Gastrocnemius medialis (tissue), 4 donors: ENCODE measurements around the gene GRK7. TPM values are rescaled to one million over a fixed set of nuclear protein-coding genes. Genes with fewer than 3 reads are reported as not detected.
"Not testable (repeated sequence)": the region's sequence is repeated elsewhere in the genome, so short reads cannot be mapped to it uniquely, and the experiment has no call there.

Experiments
- ATAC-seq, 2 donors: fragments of 150-250 bp; one replicate each; pipeline ENCODE4 v1.9.1; 2016
- DNase-seq, 2 donors: peaks; one replicate each; pipeline ENCODE4 v3.0.0-alpha.2; 2019
- H3K27ac ChIP-seq, 4 donors: fragments of 200-600 bp; sonication (generic); 1 replicate in 1 of 4; 2 replicates in 3 of 4; pipeline ENCODE4 v1.5.1; 2016 to 2018; ENCODE audit warnings: mild to moderate bottlenecking in 2 of 4, moderate library complexity in 1 of 4
- H3K27me3 ChIP-seq, 3 donors: fragments of 200-600 bp; sonication (generic) in 2 of 3; 1 replicate in 1 of 3; 2 replicates in 2 of 3; pipeline versions ENCODE4 v1.5.1 to v1.6.0; 2016 to 2019; ENCODE audit warnings: mild to moderate bottlenecking in 1 of 3, moderate library complexity in 1 of 3
- H3K36me3 ChIP-seq, 2 donors: fragments of 200-600 bp; sonication (generic) in 1 of 2; one replicate each; pipeline ENCODE4 v1.5.1; 2017 to 2018
- H3K4me1 ChIP-seq, 2 donors: fragments of 200-600 bp; sonication (generic) in 1 of 2; one replicate each; pipeline ENCODE4 v1.5.1; 2016 to 2017; ENCODE audit warnings: mild to moderate bottlenecking in 2 of 2
- H3K4me3 ChIP-seq, 4 donors: fragments of 200-600 bp; sonication (generic) in 3 of 4; 1 replicate in 1 of 4; 2 replicates in 3 of 4; pipeline ENCODE4 v1.5.1; 2016 to 2019; ENCODE audit warnings: mild to moderate bottlenecking in 2 of 4
- H3K9me3 ChIP-seq, 3 donors: fragments of 200-600 bp; sonication (generic) in 2 of 3; 1 replicate in 1 of 3; 2 replicates in 2 of 3; pipeline ENCODE4 v1.5.1; 2016 to 2019
- POLR2A ChIP-seq, 2 donors: fragments of 450-650 bp; IDR thresholded peaks; one replicate each; pipeline ENCODE4 v1.6.1; 2017; ENCODE audit warnings: antibody characterized with exemption in 2 of 2, mild to moderate bottlenecking in 2 of 2, moderate library complexity in 2 of 2
- in situ Hi-C, 4 donors: fragments of 200-750 bp; cut with MboI; loops; one replicate each; pipeline versions ENCODE4 v1.15.0 to v1.8.0; 2017; ENCODE audit warnings: low sequenced_read_pairs in 4 of 4
- intact Hi-C: fragments of 100-400 bp; cut with DNase I; formaldehyde crosslinking; loops from one replicate; pipeline ENCODE4 v1.15.1; 2023; ENCODE audit warnings: low total_unique reads
- total RNA-seq, 4 donors: library from RNA; depleted of rRNA; stranded (reverse); fragments of >200 nt; gene quantifications; one replicate each; pipeline versions ENCODE4 v1.1.0 to v1.2.3, GENCODE V29; 2016
- TF ChIP-seq, protein P1 (sequence below), 5 experiments: fragments of 450-650 bp in 3 of 5; fragments of 200-600 bp in 2 of 5; sonication (generic) in 2 of 5; IDR thresholded peaks in 4 of 5; conservative IDR thresholded peaks in 1 of 5; 1 replicate in 4 of 5; 2 replicates in 1 of 5; pipeline ENCODE4 v1.5.1; 2016 to 2019; ENCODE audit warnings: antibody characterized with exemption in 5 of 5, mild to moderate bottlenecking in 3 of 5, moderate library complexity in 3 of 5

The GRK7 gene
- total RNA-seq, 4 donors from 2014 or later, result 0.16 to 0.85 (median 0.27) TPM; not detected in 1

DNA sequence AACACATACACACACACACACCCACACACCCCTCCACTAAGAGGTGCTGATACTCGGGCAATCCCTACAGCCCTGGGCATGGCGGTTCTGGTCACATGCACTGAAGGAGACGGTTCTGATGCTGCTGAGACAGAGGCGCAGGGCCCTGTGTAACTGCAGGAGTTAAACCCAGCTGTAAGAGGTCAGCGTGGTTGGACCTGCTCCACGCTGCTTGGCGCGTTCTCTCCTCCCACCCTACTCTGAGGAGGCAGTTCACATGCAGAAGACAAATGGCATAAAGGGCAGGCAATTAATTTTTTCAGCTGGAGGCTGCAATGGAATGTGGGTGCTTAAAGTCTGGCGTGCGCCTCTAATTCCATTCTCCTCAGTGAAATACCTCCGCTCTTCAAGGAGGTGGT, 35.2 kb downstream of the GRK7 start:
- DNase-seq, result no peak
- Histone ChIP-seq H3K27me3 (no peaks in the 10 kb centered on the region), H3K36me3 (no peaks in the 10 kb centered on the region), H3K27ac (no peak overlapping the region), H3K9me3 (no peaks in the 10 kb centered on the region), H3K4me3 (no peak overlapping the region), H3K4me1 (peaks cover 7 to 15% of the 10 kb centered on the region in 2 donors)
- TF ChIP-seq, protein P1, sequence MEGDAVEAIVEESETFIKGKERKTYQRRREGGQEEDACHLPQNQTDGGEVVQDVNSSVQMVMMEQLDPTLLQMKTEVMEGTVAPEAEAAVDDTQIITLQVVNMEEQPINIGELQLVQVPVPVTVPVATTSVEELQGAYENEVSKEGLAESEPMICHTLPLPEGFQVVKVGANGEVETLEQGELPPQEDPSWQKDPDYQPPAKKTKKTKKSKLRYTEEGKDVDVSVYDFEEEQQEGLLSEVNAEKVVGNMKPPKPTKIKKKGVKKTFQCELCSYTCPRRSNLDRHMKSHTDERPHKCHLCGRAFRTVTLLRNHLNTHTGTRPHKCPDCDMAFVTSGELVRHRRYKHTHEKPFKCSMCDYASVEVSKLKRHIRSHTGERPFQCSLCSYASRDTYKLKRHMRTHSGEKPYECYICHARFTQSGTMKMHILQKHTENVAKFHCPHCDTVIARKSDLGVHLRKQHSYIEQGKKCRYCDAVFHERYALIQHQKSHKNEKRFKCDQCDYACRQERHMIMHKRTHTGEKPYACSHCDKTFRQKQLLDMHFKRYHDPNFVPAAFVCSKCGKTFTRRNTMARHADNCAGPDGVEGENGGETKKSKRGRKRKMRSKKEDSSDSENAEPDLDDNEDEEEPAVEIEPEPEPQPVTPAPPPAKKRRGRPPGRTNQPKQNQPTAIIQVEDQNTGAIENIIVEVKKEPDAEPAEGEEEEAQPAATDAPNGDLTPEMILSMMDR (IDR thresholded peaks at IDR 0.05 in 4 of 5, conservative IDR thresholded peaks at IDR 0.05 in 1 of 5), result no peak
- no peak for TF ChIP-seq POLR2A (IDR thresholded peaks at IDR 0.05)
- intact Hi-C loops (loop anchor here (5.0 kb wide), 1 partner anchor 56 kb away; no protein-coding TSS in a partner anchor), in situ Hi-C loops (no loop called here)
- ATAC-seq, result no peak

- no peaks in the 10 kb centered on the region for H3K27me3 ChIP-seq
- ATAC-seq (no peak), DNase-seq (no peak)
- intact Hi-C loops (no loop called here), in situ Hi-C loops (no loop called here)
- no peak overlapping the region for H3K4me3 ChIP-seq
- H3K9me3 ChIP-seq, result no peaks in the 10 kb centered on the region
- TF ChIP-seq, protein P1 (IDR thresholded peaks at IDR 0.05 in 4 of 5, conservative IDR thresholded peaks at IDR 0.05 in 1 of 5), result no peak
- TF ChIP-seq POLR2A (IDR thresholded peaks at IDR 0.05), result no peak
- no peak overlapping the region for H3K27ac ChIP-seq
- no peaks in the 10 kb centered on the region for H3K36me3 ChIP-seq
- peaks cover 0 to 9% of the 10 kb centered on the region in 2 donors for H3K4me1 ChIP-seq
These were observed 39.3 kb downstream of the GRK7 start for GRCh38 chr3:141802316-141803077.

DNA sequence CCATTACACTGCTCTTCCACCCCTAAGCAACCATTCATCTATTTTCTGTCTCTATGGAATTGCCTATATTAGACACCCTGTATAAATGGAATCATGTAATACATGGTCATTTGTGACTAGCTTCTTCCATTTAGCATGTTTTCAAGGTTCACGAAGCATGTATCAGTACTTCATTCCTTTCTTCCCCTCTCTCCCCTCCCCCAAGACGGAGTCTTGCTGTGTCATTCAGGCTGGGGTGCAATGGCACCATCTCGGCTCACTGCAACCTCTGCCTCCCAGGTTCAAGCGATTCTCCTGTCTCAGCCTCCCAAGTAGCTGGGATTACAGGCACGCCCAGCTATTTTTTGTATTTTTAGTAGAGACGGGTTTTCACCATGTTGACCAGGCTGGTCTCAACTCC, 40.3 kb downstream of the GRK7 start:
- ATAC-seq, intact Hi-C loops, in situ Hi-C loops: not testable (repeated sequence)

DNA sequence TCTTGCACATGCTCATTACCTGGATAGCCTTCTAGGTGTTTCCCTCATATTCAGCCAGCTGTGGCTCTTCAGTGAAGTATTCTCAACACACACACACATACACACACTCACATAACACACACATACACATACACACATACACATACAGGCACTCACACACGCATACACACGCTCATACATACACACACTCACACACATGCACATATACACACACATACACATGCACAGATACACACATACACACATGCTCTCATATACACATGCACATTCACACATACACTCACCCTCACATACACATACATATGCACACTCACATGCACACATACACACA, 41.2 kb downstream of the GRK7 start:
- no peak for TF ChIP-seq POLR2A (IDR thresholded peaks at IDR 0.05)
- TF ChIP-seq, protein P1 (IDR thresholded peaks at IDR 0.05 in 4 of 5, conservative IDR thresholded peaks at IDR 0.05 in 1 of 5), result no peak
- no peak overlapping the region for H3K4me3 ChIP-seq
- in situ Hi-C loops, result no loop called here
- ATAC-seq (no peak), DNase-seq (no peak)
- H3K27me3 ChIP-seq, result no peaks in the 10 kb centered on the region
- H3K36me3 ChIP-seq, result no peaks in the 10 kb centered on the region
- H3K4me1 ChIP-seq, result no peaks in the 10 kb centered on the region
- intact Hi-C loops, result no loop called here
- no peak overlapping the region for H3K27ac ChIP-seq
- no peaks in the 10 kb centered on the region for H3K9me3 ChIP-seq

More for the DNA sequence above, 40.3 kb downstream of the GRK7 start:
- not testable (repeated sequence) for DNase-seq, H3K27ac ChIP-seq, H3K36me3 ChIP-seq, H3K27me3 ChIP-seq, H3K4me1 ChIP-seq, H3K4me3 ChIP-seq, H3K9me3 ChIP-seq

- Histone ChIP-seq H3K4me3 (no peak overlapping the region), H3K4me1 (no peaks in the 10 kb centered on the region), H3K27me3 (no peaks in the 10 kb centered on the region), H3K27ac (no peak overlapping the region), H3K9me3 (no peaks in the 10 kb centered on the region), H3K36me3 (no peaks in the 10 kb centered on the region)
- TF ChIP-seq, protein P1 (IDR thresholded peaks at IDR 0.05 in 4 of 5, conservative IDR thresholded peaks at IDR 0.05 in 1 of 5), result no peak
- no peak for TF ChIP-seq POLR2A (IDR thresholded peaks at IDR 0.05)
- intact Hi-C loops, result no loop called here
- in situ Hi-C loops, result no loop called here
- DNase-seq, result no peak
- ATAC-seq, result no peak
These were observed 41.8 kb downstream of the GRK7 start for GRCh38 chr3:141804778-141805639.
